Left lobe of liver (tissue), 2 donors: ENCODE data around the gene RIMS4. TPM values are rescaled to one million over a fixed set of nuclear protein-coding genes. Genes with fewer than 3 reads are reported as not detected.

Source experiments
- ATAC-seq: fragments of 200-7000 bp; cut with Tn5 transposase; one replicate; pipeline ENCODE4 v1.9.1; 2020; ENCODE audit warnings: mild to moderate bottlenecking, moderate library complexity
- DNase-seq: peaks from one replicate; pipeline ENCODE4 v3.0.0-alpha.2; 2020; ENCODE audit warnings: low spot score
- total RNA-seq: library from RNA; stranded (reverse); gene quantifications from one replicate; pipeline ENCODE4 v1.2.1, GENCODE V29; 2021
- donor health status: DM: no; HTN: no; CAD: no; lungs with moderate emphysema.
- donor health status: DM: no; HTN: yes; CAD: no.

Gene RIMS4
- total RNA-seq = not detected

DNA sequence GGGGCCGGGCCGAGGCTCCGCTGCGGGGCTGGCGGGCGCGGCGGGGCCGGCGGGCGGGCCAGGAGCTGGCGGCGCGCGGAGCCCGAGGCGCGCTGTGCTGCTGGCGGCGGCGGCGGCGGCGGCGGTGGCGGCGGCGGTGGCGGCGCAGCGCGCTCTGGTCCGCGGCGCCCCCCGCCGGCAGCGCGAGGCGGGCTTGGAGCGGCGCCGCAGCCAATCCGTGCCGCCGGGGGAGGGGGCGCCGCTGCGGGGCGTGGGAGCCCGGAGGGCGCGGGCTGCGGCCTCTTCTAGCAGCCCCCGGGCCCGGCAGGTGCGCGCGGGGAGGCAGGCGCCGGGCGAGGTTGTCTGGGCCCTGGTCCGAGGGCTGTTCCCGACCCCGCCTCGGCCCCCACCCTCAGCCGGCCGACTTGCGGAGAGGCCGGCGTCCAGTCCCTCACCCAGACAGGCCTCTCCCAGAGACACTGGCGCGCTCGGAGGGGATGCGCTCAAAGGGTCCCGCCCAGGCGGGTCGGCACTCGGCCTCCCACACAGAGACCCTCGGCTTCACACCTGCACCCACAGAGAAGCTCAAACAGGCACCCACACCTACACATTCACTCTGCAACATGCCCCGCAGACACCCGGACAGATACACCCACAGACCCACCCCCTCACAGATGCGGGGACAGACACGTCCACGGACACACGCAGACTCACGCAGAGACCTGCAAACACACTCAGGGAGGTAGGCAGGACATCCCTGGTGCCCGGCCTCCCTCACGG lies at the start of gene RIMS4:
Gene RIMS4 (minus strand): TSS at position 156 of the 759 bp plus-strand sequence. CDS start 275 bp downstream, outside the sequence.
- ATAC-seq = no peak

DNA sequence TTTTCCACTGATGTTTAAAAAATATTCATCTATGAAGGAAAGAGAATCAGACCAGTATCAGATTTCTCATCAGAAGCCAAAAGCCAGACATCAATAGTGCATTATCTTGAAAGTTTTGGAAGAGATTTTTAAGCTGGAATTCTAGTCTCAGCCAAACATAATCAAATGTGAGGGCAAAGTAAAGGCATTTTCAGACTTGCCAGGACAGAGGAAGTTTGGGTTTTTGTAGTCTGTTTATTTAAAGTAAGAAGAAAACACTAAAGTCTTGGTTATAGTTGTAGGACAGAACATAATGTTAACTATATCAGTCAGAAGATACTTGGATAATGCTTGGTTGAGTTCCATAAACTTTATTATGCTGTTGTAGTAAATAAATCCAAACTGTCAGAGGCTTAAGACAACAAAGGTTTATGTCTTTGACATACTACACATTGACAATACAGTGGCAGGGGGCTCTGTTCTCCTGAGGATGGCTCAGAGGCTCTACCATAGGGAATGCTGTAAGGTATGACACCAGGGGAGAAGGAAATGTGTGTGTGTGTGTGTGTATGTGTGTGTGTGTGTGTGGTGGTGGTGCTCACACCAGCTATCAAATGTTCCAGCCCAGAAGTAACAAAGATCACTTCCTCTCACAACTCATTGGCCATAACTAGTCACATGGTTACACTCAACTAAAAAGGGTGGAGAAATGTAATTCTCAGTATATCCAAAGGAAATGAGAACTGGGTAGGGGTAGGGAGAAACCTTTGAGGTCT lies 48.4 kb upstream of the RIMS4 start:
- no peak for DNase-seq
- no peak for ATAC-seq

More for the DNA sequence above, at the start of gene RIMS4:
- DNase-seq = no peak

DNA sequence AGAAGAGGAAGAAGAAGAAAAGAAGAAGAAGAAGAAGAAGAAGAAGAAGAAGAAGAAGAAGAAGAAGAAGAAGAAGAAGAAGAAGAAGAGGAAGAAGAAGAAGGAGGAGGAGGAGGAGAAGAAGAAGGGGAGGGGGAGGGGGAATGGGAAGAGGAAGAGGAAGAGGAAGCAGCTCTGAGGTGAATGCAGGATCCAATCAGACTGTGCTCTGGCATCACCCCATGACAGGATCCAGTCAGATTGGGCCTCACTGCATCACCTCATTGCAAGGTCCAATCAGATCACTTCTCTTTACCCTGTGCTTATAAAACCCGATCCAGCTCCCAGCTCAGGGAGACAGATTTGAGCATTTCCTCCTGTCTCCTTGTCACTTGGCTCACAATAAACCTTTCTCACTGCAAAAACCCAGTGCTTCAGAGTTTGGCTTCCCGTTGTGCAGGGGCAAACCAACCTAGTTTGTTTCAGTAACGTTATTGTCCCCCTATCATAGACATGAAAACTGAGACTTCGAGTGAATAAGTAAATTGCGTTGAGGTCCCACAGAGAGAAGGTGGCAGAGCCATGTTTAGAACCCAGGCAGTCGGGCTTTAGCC lies 46.6 kb upstream of the RIMS4 start:
- DNase-seq (no peak), ATAC-seq (no peak)

- no peak for DNase-seq
- peak; percentile 45 for ATAC-seq
Observed at GRCh38 chr20:44856442-44856841, 46.1 kb upstream of the RIMS4 start.

GRCh38 chr20:44851545-44851944 lies 41.2 kb upstream of the RIMS4 start:
- ATAC-seq = no peak
- no peak for DNase-seq

GRCh38 chr20:44850837-44851236 lies 40.5 kb upstream of the RIMS4 start:
- DNase-seq = no peak
- no peak for ATAC-seq

DNA sequence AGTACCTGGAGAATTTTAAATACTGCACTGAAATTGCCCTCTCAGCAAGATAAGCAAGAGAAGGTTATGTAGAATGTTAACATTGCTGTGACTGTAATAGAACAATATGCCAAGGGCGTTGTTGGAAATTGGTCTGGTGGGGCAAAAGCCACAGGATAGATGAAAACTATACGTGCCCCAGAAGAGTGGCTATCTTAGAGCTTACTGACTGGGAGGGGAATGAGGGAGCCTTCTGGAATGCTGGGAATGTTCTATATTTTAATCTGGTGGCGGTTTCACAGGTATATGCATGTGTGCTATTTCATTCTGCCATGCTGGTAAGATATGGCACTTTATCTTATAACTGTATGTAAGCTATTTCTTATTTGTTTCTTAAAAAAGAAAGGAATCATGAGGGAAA lies 39.9 kb upstream of the RIMS4 start:
- DNase-seq (no peak), ATAC-seq (no peak)

GRCh38 chr20:44849703-44850102 lies 39.4 kb upstream of the RIMS4 start:
- DNase-seq (no peak), ATAC-seq (no peak)

GRCh38 chr20:44848254-44849015 lies 38.1 kb upstream of the RIMS4 start:
- ATAC-seq (no peak), DNase-seq (no peak)

GRCh38 chr20:44843876-44844275 lies 33.5 kb upstream of the RIMS4 start:
- DNase-seq (no peak), ATAC-seq (no peak)

DNA sequence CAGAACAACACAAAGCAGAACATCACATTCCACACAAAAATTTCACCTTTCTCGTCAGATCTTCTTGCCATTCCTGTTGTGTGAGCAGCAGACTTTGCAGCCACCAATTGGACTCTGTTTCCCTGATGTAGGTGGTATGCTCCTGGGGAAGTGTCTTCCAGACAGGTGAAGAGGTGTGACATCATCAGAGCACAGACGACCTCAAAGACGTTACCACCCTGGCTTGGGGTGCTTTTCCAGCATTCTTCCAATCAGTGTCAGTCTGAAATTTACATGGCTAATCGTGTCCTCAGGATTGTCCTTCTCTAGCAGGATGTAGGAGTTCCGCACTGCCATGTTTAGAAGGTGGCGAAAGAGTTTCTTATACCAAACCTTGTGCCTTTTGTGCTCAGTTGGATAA lies 31.6 kb upstream of the RIMS4 start:
- ATAC-seq (no peak), DNase-seq (no peak)

- ATAC-seq (no peak), DNase-seq (no peak)
Observed at GRCh38 chr20:44840826-44841225, 30.5 kb upstream of the RIMS4 start.

DNA sequence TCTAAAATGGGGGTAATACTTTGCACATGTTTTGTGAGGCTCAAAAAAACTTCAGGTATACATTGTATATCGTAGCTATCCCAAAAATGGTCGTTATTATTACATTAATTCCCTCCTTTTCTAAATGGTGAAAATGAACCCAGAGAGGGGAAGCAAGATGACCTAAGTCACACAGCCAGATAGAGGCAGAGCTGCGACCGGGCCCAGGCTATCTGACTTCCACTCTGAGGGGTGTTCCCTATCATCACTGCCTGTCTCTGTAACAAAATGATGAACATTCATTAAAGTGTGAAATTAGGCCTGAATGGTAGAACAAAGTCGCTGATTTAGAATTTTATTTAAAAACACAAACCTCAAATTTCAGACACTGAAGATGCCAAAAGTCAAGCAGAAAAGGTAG lies 29.1 kb upstream of the RIMS4 start:
- ATAC-seq = no peak
- no peak for DNase-seq

- DNase-seq (no peak), ATAC-seq (no peak)
Observed at GRCh38 chr20:44838521-44838920, 28.2 kb upstream of the RIMS4 start.

GRCh38 chr20:44837946-44838345 lies 27.6 kb upstream of the RIMS4 start:
- no peak for DNase-seq
- no peak for ATAC-seq

- ATAC-seq (no peak), DNase-seq (no peak)
Observed at GRCh38 chr20:44836601-44837120, 26.3 kb upstream of the RIMS4 start.

GRCh38 chr20:44835661-44836221 lies 25.4 kb upstream of the RIMS4 start:
- no peak for DNase-seq

GRCh38 chr20:44835116-44835515 lies 24.8 kb upstream of the RIMS4 start:
- no peak for DNase-seq
- no peak for ATAC-seq

More at GRCh38 chr20:44835661-44836221, 25.4 kb upstream of the RIMS4 start:
- ATAC-seq = no peak

DNA sequence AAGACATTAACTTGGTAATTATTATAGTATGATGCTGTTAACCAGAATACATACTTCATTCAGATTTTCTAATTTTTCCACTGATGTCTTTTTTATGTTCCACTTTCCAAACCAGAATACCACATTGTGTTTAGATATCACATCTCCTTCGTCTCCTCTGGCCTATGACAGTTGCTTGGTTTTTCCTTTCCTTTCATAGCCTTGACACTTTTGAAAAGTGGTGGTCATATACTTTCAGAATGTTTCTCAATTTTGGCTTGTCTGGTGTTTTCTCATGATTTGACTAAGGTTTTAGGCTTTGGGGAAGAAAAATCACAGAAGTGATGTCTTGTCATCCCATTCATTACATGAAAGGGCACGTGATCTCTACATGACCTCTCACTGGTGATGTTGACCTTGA lies 24.3 kb upstream of the RIMS4 start:
- DNase-seq = no peak

GRCh38 chr20:44833437-44833836 lies 23.1 kb upstream of the RIMS4 start:
- no peak for DNase-seq
- ATAC-seq = no peak

More for the DNA sequence above, 24.3 kb upstream of the RIMS4 start:
- no peak for ATAC-seq

DNA sequence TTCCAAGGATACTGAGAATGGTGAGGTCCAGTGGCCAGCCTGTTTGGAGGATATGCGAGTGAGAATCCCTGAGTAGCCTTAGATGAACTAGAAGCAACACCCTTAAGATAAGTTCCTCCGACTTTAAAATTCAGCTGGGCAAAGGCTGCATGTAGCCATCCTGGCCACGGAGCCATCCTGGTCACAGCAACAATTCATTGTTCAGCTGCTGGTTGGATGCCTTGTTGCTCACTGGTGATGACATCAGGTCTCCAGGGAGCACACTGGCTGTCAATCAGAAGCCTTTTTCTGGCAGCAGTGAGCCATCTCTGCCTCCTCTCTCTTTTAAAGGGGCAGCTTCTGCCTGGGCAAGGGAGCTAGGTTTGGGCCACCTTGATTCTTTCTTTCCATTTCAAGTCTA lies 22.4 kb upstream of the RIMS4 start:
- DNase-seq (no peak), ATAC-seq (no peak)
